Type B pancreatic cell (in vitro differentiated cells): Measurements from ENCODE around the gene C9orf85. TPM values are rescaled to one million over a fixed set of nuclear protein-coding genes. Genes with fewer than 3 reads are reported as not detected.

Source experiments
- DNase-seq: peaks from one replicate; pipeline ENCODE4 v3.0.0; 2021; ENCODE audit warnings: mixed read lengths; ENCODE audit not compliant: unreplicated experiment; ENCODE audit errors: extremely low spot score
- H3K27ac Mint-ChIP-seq: 2 replicates; pipeline ENCODE4 v1.8.0; 2021; ENCODE audit warnings: mild to moderate bottlenecking, mixed read lengths
- H3K27me3 Mint-ChIP-seq: 2 replicates; pipeline ENCODE4 v1.8.0; 2021; ENCODE audit warnings: mixed read lengths
- H3K36me3 Mint-ChIP-seq: 2 replicates; pipeline ENCODE4 v1.8.0; 2021; ENCODE audit warnings: mixed read lengths
- H3K4me1 Mint-ChIP-seq: one replicate; pipeline ENCODE4 v1.8.0; 2021; ENCODE audit warnings: mixed read lengths; ENCODE audit not compliant: unreplicated experiment
- H3K4me3 Mint-ChIP-seq: 2 replicates; pipeline ENCODE4 v1.8.0; 2021; ENCODE audit warnings: mild to moderate bottlenecking, mixed read lengths
- H3K9me3 Mint-ChIP-seq: 2 replicates; pipeline ENCODE4 v1.8.0; 2021; ENCODE audit warnings: mixed read lengths
- total RNA-seq: library from RNA; stranded (reverse); gene quantifications from 2 replicates; pipeline ENCODE4 v1.2.1, GENCODE V29; 2021; ENCODE audit warnings: low replicate concordance
- TF ChIP-seq, protein P1 (sequence below): fragments of 200-600 bp; sonication (generic); conservative IDR thresholded peaks from 2 replicates; pipeline ENCODE4 v1.5.0; 2021; ENCODE audit warnings: antibody characterized with exemption, mild to moderate bottlenecking

Gene C9orf85
- total RNA-seq, 1 donor from 2014 or later, result 17.9 TPM

DNA sequence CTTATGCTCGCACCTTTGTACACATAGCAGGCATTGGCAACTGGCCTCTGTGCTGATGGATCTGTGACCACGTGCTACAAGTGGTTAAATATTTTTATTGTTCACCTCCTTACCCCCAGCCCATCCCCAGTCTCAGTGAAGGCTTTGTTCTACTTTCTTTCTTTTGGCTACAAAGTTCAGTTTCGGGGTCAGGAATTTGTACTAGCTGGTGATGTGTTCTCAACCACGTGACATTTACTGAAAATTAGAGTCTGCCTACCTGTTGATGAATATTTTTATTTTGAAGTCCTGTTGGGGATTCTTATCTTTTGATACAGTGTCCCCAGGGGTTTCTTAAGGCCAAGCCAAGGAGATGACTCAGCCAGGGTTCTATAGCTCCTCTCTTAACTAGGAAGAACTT is 101.2 kb downstream of the C9orf85 start:
- no peak for DNase-seq
- no peaks in the 10 kb centered on the region for H3K36me3 Mint-ChIP-seq
- H3K27me3 Mint-ChIP-seq, result no peaks in the 10 kb centered on the region
- H3K4me3 Mint-ChIP-seq, result no peak overlapping the region
- no peaks in the 10 kb centered on the region for H3K9me3 Mint-ChIP-seq
- TF ChIP-seq, protein P1, sequence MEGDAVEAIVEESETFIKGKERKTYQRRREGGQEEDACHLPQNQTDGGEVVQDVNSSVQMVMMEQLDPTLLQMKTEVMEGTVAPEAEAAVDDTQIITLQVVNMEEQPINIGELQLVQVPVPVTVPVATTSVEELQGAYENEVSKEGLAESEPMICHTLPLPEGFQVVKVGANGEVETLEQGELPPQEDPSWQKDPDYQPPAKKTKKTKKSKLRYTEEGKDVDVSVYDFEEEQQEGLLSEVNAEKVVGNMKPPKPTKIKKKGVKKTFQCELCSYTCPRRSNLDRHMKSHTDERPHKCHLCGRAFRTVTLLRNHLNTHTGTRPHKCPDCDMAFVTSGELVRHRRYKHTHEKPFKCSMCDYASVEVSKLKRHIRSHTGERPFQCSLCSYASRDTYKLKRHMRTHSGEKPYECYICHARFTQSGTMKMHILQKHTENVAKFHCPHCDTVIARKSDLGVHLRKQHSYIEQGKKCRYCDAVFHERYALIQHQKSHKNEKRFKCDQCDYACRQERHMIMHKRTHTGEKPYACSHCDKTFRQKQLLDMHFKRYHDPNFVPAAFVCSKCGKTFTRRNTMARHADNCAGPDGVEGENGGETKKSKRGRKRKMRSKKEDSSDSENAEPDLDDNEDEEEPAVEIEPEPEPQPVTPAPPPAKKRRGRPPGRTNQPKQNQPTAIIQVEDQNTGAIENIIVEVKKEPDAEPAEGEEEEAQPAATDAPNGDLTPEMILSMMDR, result no peak
- no peak overlapping the region for H3K27ac Mint-ChIP-seq
- no peaks in the 10 kb centered on the region for H3K4me1 Mint-ChIP-seq

DNA sequence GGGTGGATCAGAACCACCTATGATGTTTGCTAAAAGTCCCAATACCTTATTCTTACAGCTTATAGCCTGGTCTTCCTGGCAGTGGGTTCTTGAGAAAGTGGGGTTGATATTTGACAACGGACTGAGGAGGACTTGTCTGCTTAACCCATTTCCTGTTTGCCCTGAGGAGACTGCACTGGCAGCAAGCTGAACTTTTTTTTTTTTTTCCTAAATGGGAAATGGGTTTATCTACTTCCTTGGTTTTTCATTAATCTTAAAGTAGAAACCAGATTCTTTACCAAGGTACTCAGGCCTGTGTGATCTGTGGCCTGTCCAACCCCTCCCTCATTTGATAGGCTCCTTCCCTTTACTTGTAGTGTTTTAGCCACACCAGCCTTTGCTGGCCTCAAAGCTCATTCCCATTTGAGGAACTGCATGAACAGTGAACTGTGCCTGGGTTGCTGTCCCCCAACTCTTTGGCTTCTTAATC is 101.9 kb downstream of the C9orf85 start:
- H3K27me3 Mint-ChIP-seq, result no peaks in the 10 kb centered on the region
- no peaks in the 10 kb centered on the region for H3K4me1 Mint-ChIP-seq
- DNase-seq, result no peak
- H3K9me3 Mint-ChIP-seq, result no peaks in the 10 kb centered on the region
- TF ChIP-seq, protein P1, result no peak
- H3K36me3 Mint-ChIP-seq, result no peaks in the 10 kb centered on the region
- no peak overlapping the region for H3K4me3 Mint-ChIP-seq
- no peak overlapping the region for H3K27ac Mint-ChIP-seq

DNA sequence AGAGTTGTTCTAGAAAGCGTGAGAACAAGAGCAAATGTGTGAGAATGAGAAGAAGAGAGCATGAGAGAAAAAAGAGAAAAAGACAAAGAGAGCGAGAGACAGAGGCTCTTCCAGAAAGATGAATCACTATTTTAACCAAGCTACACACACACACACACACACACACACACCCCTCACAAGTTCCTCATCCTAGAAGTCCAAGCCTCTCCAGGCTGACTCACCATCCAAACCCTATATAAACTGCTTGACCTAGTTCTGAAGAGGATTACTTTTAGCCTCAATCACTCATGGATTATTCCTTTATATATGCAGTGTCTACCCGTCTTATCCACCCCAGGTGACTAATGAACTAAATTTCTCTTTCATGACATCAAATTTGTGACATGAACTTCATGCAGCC is 111.4 kb downstream of the C9orf85 start:
- no peaks in the 10 kb centered on the region for H3K4me1 Mint-ChIP-seq
- H3K27ac Mint-ChIP-seq, result no peak overlapping the region

More for the DNA sequence above, 111.4 kb downstream of the C9orf85 start:
- Mint-ChIP-seq H3K9me3 (no peaks in the 10 kb centered on the region), H3K36me3 (no peaks in the 10 kb centered on the region), H3K4me3 (no peak overlapping the region), H3K27me3 (no peaks in the 10 kb centered on the region)
- no peak for DNase-seq
- TF ChIP-seq, protein P1, result no peak

Other genes with a start within 250 kb of the C9orf85 start
- gene CEMIP2, start 143.1 kb upstream of the C9orf85 start, total RNA-seq, result 58.1 and 97.7 TPM in 2 replicates
- 35.7 and 38.3 TPM in 2 replicates for gene ABHD17B, start 446 bp upstream of the C9orf85 start, total RNA-seq
- not detected in 2 replicates for gene C9orf57, start 149.0 kb downstream of the C9orf85 start, total RNA-seq
- 8.0 and 13.4 TPM in 2 replicates for gene GDA, start 237.8 kb downstream of the C9orf85 start, total RNA-seq